ENCODE measurements around the gene STRC.
"Not testable (repeated sequence)": the region's sequence is repeated elsewhere in the genome, so short reads cannot be mapped to it uniquely, and the experiment has no call there.

DNA sequence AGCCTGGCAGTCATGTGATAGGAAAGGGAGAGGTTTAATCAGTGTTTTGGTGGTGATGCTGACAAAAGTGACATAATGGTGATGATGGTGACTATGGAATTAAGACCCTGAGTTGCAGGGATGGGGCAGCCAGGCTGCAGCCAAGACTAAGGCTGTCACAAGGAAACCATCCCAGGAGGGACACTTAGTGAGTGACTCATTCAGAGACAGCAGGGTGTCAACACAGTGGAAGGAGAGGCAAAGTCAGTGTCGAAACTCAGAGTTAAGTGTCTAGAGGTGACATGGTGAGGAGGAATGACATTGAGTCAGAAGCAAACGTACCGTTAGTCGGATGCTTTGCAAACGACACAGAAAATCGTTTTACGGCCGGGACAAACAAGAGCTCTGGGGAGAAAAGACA lies 44.7 kb upstream of the STRC start:
- not testable (repeated sequence) for TF ChIP-seq POLR2A, POLR2AphosphoS5 (IDR thresholded peaks at IDR 0.05)
- TF ChIP-seq, protein P1, sequence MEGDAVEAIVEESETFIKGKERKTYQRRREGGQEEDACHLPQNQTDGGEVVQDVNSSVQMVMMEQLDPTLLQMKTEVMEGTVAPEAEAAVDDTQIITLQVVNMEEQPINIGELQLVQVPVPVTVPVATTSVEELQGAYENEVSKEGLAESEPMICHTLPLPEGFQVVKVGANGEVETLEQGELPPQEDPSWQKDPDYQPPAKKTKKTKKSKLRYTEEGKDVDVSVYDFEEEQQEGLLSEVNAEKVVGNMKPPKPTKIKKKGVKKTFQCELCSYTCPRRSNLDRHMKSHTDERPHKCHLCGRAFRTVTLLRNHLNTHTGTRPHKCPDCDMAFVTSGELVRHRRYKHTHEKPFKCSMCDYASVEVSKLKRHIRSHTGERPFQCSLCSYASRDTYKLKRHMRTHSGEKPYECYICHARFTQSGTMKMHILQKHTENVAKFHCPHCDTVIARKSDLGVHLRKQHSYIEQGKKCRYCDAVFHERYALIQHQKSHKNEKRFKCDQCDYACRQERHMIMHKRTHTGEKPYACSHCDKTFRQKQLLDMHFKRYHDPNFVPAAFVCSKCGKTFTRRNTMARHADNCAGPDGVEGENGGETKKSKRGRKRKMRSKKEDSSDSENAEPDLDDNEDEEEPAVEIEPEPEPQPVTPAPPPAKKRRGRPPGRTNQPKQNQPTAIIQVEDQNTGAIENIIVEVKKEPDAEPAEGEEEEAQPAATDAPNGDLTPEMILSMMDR (IDR thresholded peaks at IDR 0.05 in 8 of 11, conservative IDR thresholded peaks at IDR 0.05 in 3 of 11): not testable (repeated sequence)

Measured in spleen (tissue), 7 donors.